ENCODE measurements around the gene NACC2.

Gene NACC2

GRCh38 chr9:136061405-136061804 is 33.7 kb downstream of the NACC2 start:
- H3K4me3 ChIP-seq (ENCODE audit: low read length), result no peak overlapping the region
- H3K79me2 ChIP-seq (ENCODE audit: low read length), result no peaks in the 10 kb centered on the region
- no peaks in the 10 kb centered on the region for H3K36me3 ChIP-seq (replicated peaks; ENCODE audit: low read depth, low read length)
- no peaks in the 10 kb centered on the region for H3K9me3 ChIP-seq (ENCODE audit: insufficient read depth, low read length)
- H2AFZ ChIP-seq (ENCODE audit: low read depth, low read length), result no peak overlapping the region
- H3K4me1 ChIP-seq (ENCODE audit: low read length), result no peaks in the 10 kb centered on the region
- no peak for TF ChIP-seq CTCF (IDR thresholded peaks at IDR 0.05; ENCODE audit: low read depth, low read length)
- H4K20me1 ChIP-seq (ENCODE audit: insufficient read depth, low read length), result no peaks in the 10 kb centered on the region
- no peak overlapping the region for H3K9ac ChIP-seq (ENCODE audit: low read length)
- no peaks in the 10 kb centered on the region for H3K27me3 ChIP-seq (ENCODE audit: low read depth, low read length)
- H3K4me2 ChIP-seq (ENCODE audit: low read length), result no peak overlapping the region
- H3K27ac ChIP-seq (ENCODE audit: low read length), result no peak overlapping the region

GRCh38 chr9:136060671-136061371 is 34.3 kb downstream of the NACC2 start:
- TF ChIP-seq CTCF (IDR thresholded peaks at IDR 0.05; ENCODE audit: low read depth, low read length) (no peak), EZH2phosphoT487 (IDR thresholded peaks at IDR 0.05; ENCODE audit: low read depth) (no peak)
- no peak overlapping the region for H3K4me2 ChIP-seq (ENCODE audit: low read length)
- H3K27me3 ChIP-seq (ENCODE audit: low read depth, low read length), result no peaks in the 10 kb centered on the region
- H3K79me2 ChIP-seq (ENCODE audit: low read length), result no peaks in the 10 kb centered on the region
- H2AFZ ChIP-seq (ENCODE audit: low read depth, low read length), result no peak overlapping the region
- no peak overlapping the region for H3K9ac ChIP-seq (ENCODE audit: low read length)
- H3K36me3 ChIP-seq (replicated peaks; ENCODE audit: low read depth, low read length), result no peaks in the 10 kb centered on the region
- no peaks in the 10 kb centered on the region for H3K4me1 ChIP-seq (ENCODE audit: low read length)
- no peaks in the 10 kb centered on the region for H3K9me3 ChIP-seq (ENCODE audit: insufficient read depth, low read length)
- H3K4me3 ChIP-seq (ENCODE audit: low read length), result no peak overlapping the region
- no peaks in the 10 kb centered on the region for H4K20me1 ChIP-seq (ENCODE audit: insufficient read depth, low read length)
- no peak overlapping the region for H3K27ac ChIP-seq (ENCODE audit: low read length)

GRCh38 chr9:136059851-136060670 is 35.0 kb downstream of the NACC2 start:
- Histone ChIP-seq H3K9ac (ENCODE audit: low read length) (no peak overlapping the region), H3K4me2 (ENCODE audit: low read length) (no peak overlapping the region), H3K27me3 (ENCODE audit: low read depth, low read length) (no peaks in the 10 kb centered on the region), H3K27ac (ENCODE audit: low read length) (no peak overlapping the region), H3K9me3 (ENCODE audit: insufficient read depth, low read length) (no peaks in the 10 kb centered on the region), H2AFZ (ENCODE audit: low read depth, low read length) (no peak overlapping the region), H3K4me1 (ENCODE audit: low read length) (no peaks in the 10 kb centered on the region), H3K36me3 (replicated peaks; ENCODE audit: low read depth, low read length) (no peaks in the 10 kb centered on the region), H3K79me2 (ENCODE audit: low read length) (no peaks in the 10 kb centered on the region), H3K4me3 (ENCODE audit: low read length) (no peak overlapping the region), H4K20me1 (ENCODE audit: insufficient read depth, low read length) (no peaks in the 10 kb centered on the region)
- no peak for TF ChIP-seq CTCF (IDR thresholded peaks at IDR 0.05; ENCODE audit: low read depth, low read length)
- TF ChIP-seq EZH2phosphoT487 (IDR thresholded peaks at IDR 0.05; ENCODE audit: low read depth), result no peak

GRCh38 chr9:136059321-136059791 is 35.7 kb downstream of the NACC2 start:
- H3K9me3 ChIP-seq (ENCODE audit: insufficient read depth, low read length), result no peaks in the 10 kb centered on the region
- no peaks in the 10 kb centered on the region for H3K4me1 ChIP-seq (ENCODE audit: low read length)
- H3K27me3 ChIP-seq (ENCODE audit: low read depth, low read length), result peaks cover under 1% of the 10 kb centered on the region; the same call in 1 of the 2 replicates
- TF ChIP-seq CTCF (IDR thresholded peaks at IDR 0.05; ENCODE audit: low read depth, low read length), result no peak
- TF ChIP-seq EZH2phosphoT487 (IDR thresholded peaks at IDR 0.05; ENCODE audit: low read depth), result no peak
- H4K20me1 ChIP-seq (ENCODE audit: insufficient read depth, low read length), result no peaks in the 10 kb centered on the region
- no peak overlapping the region for H3K27ac ChIP-seq (ENCODE audit: low read length)
- no peak overlapping the region for H3K4me2 ChIP-seq (ENCODE audit: low read length)
- no peak overlapping the region for H3K9ac ChIP-seq (ENCODE audit: low read length)
- H3K36me3 ChIP-seq (replicated peaks; ENCODE audit: low read depth, low read length), result no peaks in the 10 kb centered on the region
- H2AFZ ChIP-seq (ENCODE audit: low read depth, low read length), result no peak overlapping the region
- H3K4me3 ChIP-seq (ENCODE audit: low read length), result no peak overlapping the region
- no peaks in the 10 kb centered on the region for H3K79me2 ChIP-seq (ENCODE audit: low read length)

Measured in OCI-LY3 (cell line).